T-helper 17 cell (primary cell): ENCODE data around the gene REG4. TPM values are rescaled to one million over a fixed set of nuclear protein-coding genes. Genes with fewer than 3 reads are reported as not detected.

ENCODE experiments used
- ATAC-seq: fragments of 150-1000 bp; cut with Tn5 transposase; 2 replicates; pipeline ENCODE4 v1.10.0; 2021; ENCODE audit warnings: mild to moderate bottlenecking, moderate library complexity
- DNase-seq, 3 donors: peaks; one replicate each; pipeline versions ENCODE4 v3.0.0 to v3.0.0-alpha.2; 2020 to 2021
- H3K9me3 ChIP-seq: one replicate; pipeline ENCODE4 v1.7.0; 2013; ENCODE audit warnings: low read length, mild to moderate bottlenecking; ENCODE audit not compliant: control insufficient read depth, poor library complexity, severe bottlenecking
- H3K27ac Mint-ChIP-seq: one replicate; pipeline ENCODE4 v1.8.0; 2022; ENCODE audit warnings: mild to moderate bottlenecking, moderate library complexity, mixed read lengths
- H3K27me3 Mint-ChIP-seq: one replicate; pipeline ENCODE4 v1.8.0; 2022; ENCODE audit warnings: mixed read lengths
- H3K36me3 Mint-ChIP-seq: one replicate; pipeline ENCODE4 v1.8.0; 2022; ENCODE audit warnings: low read depth, mixed read lengths
- H3K4me1 Mint-ChIP-seq: one replicate; pipeline ENCODE4 v1.8.0; 2022; ENCODE audit warnings: mild to moderate bottlenecking, mixed read lengths
- H3K4me3 Mint-ChIP-seq: one replicate; pipeline ENCODE4 v1.8.0; 2022; ENCODE audit warnings: mild to moderate bottlenecking, moderate library complexity, mixed read lengths
- total RNA-seq, 4 donors: library from RNA in 2 of 4; stranded (reverse) in 2 of 4; gene quantifications; one replicate each; pipeline ENCODE4 v1.2.3 and lab custom pipeline; 2022 to 2026

Gene REG4
- total RNA-seq, 2 donors from 2014 or later = 0.42 TPM; not detected in 1

DNA sequence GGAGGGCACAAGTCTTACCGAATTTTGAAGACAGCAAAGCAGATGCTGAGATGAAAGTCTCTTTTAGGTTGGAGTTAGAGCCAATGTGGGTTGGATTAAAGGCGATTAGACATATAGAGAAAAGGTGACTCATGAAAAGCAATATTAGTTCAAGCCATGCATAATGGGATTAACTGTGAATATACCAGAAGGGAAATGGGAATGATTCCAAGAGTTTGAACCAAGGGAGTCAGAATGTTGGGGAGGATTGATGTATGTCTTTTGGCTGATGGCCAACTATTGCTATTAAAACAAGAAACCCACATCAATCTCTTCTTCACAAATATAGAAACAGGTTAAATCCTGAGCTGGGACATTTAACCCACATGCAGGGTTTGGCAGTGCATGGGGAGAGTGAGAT, 43.8 kb downstream of the REG4 start:
- ATAC-seq (no peak), DNase-seq (no peak)
- H3K9me3 ChIP-seq = no peaks in the 10 kb centered on the region
- H3K27me3 Mint-ChIP-seq = peaks cover 27% of the 10 kb centered on the region
- H3K27ac Mint-ChIP-seq = no peak overlapping the region
- H3K4me1 Mint-ChIP-seq = no peaks in the 10 kb centered on the region
- H3K36me3 Mint-ChIP-seq = no peaks in the 10 kb centered on the region
- no peak overlapping the region for H3K4me3 Mint-ChIP-seq

DNA sequence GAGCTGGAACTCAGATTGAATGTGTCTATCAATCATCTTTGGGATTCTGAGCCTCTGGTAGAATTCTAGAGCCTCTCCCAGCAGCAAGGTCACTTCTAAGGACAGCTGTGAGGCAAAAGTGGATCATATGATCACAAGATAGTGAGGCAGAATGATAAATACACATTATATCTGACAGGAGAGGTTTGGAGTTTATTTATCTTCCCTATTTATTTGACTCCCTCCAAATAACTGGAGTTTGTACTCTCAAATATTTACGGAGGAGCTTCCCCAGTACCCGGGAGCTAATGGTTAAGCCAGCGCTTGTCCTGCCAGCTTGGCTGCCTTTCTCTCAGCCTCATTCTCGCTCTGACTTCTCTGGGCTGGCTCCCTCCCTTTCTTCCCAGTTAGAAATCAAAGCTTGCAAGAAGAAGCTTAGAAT, 44.9 kb downstream of the REG4 start:
- DNase-seq (no peak), ATAC-seq (no peak)
- Mint-ChIP-seq H3K36me3 (no peaks in the 10 kb centered on the region), H3K27me3 (peaks cover 27% of the 10 kb centered on the region), H3K4me3 (no peak overlapping the region), H3K4me1 (no peaks in the 10 kb centered on the region), H3K27ac (no peak overlapping the region)
- no peaks in the 10 kb centered on the region for H3K9me3 ChIP-seq

DNA sequence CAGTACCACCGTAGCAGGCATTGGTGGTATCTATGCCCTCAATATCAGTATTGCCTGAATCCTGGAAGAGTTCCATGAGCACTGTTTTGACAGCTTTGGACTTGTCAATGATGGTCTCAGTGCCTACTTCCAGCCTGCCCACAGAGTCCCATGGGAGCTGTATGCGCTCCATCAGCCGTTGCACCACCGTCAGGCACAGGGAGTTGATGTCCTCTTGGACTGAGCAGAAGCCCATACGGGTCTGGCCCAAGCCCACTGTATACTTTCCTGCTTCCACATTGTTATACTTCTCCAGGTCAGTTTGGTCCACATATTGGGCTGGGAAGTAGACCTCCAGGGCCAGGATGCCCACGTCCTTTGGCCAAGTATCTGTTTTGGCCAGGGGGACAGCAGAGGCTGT, 47.0 kb downstream of the REG4 start:
- H3K4me1 Mint-ChIP-seq = peaks cover 2% of the 10 kb centered on the region
- H3K27ac Mint-ChIP-seq = no peak overlapping the region
- H3K27me3 Mint-ChIP-seq = peaks cover 37% of the 10 kb centered on the region
- H3K4me3 Mint-ChIP-seq = no peak overlapping the region
- H3K36me3 Mint-ChIP-seq = no peaks in the 10 kb centered on the region
- DNase-seq (no peak), ATAC-seq (no peak)
- H3K9me3 ChIP-seq = no peaks in the 10 kb centered on the region

DNA sequence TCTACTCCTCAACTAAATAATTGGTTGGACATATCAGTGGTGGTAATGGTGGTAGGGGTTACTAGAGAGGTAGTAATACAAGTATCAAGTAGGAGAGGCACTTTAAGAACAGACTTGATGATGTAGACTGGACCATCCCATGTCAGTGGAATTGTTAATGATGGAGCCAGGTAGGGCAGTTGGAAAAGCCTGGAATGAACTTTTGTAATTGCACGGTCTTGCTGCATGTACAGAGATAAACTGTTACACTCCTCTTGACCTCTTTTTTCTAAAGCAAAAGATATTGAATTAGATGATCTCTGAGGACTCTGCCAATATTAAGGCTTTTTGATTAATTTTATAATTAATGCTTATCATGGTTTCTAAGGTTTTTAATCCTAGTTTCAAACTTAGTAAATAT, 48.3 kb downstream of the REG4 start:
- no peaks in the 10 kb centered on the region for H3K9me3 ChIP-seq
- Mint-ChIP-seq H3K27me3 (peaks cover 37% of the 10 kb centered on the region), H3K4me3 (no peak overlapping the region), H3K27ac (no peak overlapping the region), H3K36me3 (no peaks in the 10 kb centered on the region), H3K4me1 (peaks cover 2% of the 10 kb centered on the region)
- no peak for ATAC-seq
- no peak for DNase-seq

DNA sequence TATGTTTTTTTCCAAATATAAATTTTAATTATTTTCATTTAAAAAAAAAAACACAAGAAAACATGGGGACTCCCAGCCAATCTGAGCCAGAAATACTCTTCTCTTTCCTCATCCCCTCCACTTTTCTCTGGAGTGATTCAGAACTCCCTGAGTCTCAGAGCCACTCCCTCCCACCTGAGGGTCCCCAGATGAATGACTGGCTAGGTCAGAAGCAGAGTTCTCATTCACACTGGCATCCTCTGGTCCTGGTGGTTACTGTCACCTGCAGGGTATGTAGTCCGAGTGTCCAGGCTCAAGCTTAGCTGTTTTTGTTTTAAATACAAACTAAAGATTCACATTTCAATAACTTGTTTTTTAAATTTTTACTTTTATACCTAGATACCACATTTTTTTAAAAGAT, 48.9 kb downstream of the REG4 start:
- Mint-ChIP-seq H3K4me3 (no peak overlapping the region), H3K4me1 (peaks cover 2% of the 10 kb centered on the region), H3K27ac (no peak overlapping the region), H3K27me3 (peaks cover 38% of the 10 kb centered on the region), H3K36me3 (no peaks in the 10 kb centered on the region)
- no peak for ATAC-seq
- DNase-seq = no peak
- no peaks in the 10 kb centered on the region for H3K9me3 ChIP-seq

DNA sequence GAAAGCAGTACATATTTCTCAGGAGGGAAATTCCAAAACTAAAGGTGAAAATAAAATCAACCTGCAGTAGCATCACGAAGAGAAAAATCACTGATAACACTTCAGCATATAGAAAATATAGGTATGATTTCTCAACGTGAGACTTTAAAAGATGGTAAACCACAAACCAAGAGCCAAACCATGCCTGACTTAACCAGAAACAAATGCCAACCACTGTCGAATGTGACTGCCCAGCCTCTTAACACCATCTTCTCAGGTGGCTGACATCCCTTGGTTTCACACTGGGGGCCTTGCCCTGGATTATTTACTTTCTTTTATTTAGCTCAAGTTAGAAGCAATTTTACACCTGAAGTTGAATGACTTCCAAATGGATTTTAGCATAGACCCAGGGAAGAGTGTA, 52.7 kb downstream of the REG4 start:
- DNase-seq (no peak), ATAC-seq (no peak)
- H3K27me3 Mint-ChIP-seq = peaks cover 40% of the 10 kb centered on the region
- H3K36me3 Mint-ChIP-seq = no peaks in the 10 kb centered on the region
- no peak overlapping the region for H3K4me3 Mint-ChIP-seq
- H3K4me1 Mint-ChIP-seq = peaks cover 4% of the 10 kb centered on the region
- H3K27ac Mint-ChIP-seq = no peak overlapping the region
- no peaks in the 10 kb centered on the region for H3K9me3 ChIP-seq

DNA sequence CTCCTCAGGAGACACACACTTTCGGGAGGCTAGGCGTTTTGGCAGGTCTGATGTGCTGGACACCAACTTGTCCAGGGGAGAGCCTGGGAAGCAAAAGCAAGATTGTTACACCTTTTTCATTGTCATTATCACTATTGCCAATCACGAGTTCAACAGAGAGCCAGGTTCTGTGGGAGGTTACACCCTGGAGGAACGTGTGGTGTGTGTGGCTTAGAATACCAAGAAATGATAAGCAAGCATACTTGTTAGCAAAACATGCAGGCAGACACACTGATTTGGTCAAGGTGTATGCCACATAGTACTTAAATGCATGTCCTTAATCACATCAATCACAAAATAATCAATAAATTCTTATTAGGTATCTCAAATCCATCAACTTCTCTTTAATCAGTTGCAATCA, 58.7 kb downstream of the REG4 start:
- no peak for DNase-seq
- H3K9me3 ChIP-seq = no peaks in the 10 kb centered on the region

DNA sequence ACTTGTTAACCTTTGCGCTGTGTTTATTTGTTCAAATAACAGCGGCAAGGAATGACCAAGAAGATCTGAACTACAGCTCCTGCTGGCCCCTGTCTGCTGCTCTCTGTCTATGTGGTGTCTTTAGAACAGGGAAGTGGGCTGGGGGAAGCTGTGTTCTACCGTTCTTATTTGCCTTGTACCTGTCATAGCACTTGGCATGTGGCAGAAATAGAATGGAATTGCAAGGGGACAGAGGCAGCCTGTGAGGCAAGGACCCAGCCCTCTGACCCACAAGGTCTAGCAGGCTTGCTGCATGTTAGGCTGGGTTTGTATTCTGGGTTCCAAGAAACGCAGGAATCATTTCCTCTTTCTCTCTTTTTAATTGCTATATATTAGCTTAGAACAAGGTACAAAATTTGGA, 63.2 kb downstream of the REG4 start:
- ATAC-seq = no peak
- Mint-ChIP-seq H3K4me3 (no peak overlapping the region), H3K27me3 (peaks cover 35% of the 10 kb centered on the region), H3K36me3 (no peaks in the 10 kb centered on the region), H3K4me1 (peaks cover 8% of the 10 kb centered on the region), H3K27ac (no peak overlapping the region)
- H3K9me3 ChIP-seq = no peaks in the 10 kb centered on the region
- DNase-seq = no peak

More for the DNA sequence above, 58.7 kb downstream of the REG4 start:
- peaks cover 50% of the 10 kb centered on the region for H3K27me3 Mint-ChIP-seq
- no peak overlapping the region for H3K27ac Mint-ChIP-seq
- H3K4me3 Mint-ChIP-seq = no peak overlapping the region
- no peaks in the 10 kb centered on the region for H3K36me3 Mint-ChIP-seq
- ATAC-seq = no peak
- H3K4me1 Mint-ChIP-seq = peaks cover 2% of the 10 kb centered on the region

DNA sequence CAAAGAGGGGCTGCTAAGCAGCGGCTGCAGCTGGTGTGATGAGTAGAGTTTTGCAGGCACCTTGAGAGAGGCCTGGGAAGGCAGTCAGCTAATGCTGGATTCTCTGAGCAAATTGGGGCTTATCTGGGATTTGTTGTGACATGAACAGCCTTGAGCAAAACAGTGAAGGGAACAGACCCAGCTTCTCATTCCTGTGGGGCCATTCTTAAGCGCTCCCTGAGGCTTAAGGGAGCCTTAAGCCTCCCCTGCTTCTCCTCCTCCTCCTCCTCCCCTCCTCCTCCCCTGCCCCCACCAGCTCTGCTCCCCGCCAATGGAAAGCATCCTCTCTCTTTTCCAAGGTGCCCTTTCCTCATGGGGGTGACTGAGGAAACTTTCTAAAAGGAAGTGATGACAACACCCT, 63.8 kb downstream of the REG4 start:
- Mint-ChIP-seq H3K4me3 (no peak overlapping the region), H3K4me1 (peaks cover 8% of the 10 kb centered on the region), H3K36me3 (no peaks in the 10 kb centered on the region), H3K27ac (no peak overlapping the region), H3K27me3 (peaks cover 32% of the 10 kb centered on the region)
- no peaks in the 10 kb centered on the region for H3K9me3 ChIP-seq
- DNase-seq = no peak
- ATAC-seq = no peak

DNA sequence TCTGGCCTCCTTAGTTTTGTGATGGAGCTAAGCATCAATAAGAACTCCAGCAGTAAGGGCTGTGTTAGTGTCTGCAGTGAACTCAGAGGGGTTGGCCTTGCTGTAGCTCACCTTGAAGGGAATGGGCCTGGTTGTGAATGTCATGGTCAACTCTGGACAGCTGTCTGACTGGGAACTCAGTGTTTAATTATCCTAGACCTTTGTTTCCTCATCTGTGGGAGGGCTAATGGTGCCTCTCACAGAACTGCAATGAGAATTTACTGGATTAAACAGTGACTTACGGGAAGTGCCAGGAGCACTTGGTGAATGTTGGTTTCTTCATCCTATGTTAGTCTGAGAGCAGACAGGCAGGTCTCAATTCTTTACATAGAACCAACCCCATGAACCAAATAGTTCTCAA, 66.2 kb downstream of the REG4 start:
- no peak overlapping the region for H3K4me3 Mint-ChIP-seq
- DNase-seq (no peak), ATAC-seq (no peak)
- no peak overlapping the region for H3K27ac Mint-ChIP-seq
- H3K4me1 Mint-ChIP-seq = peaks cover 8% of the 10 kb centered on the region
- peaks cover 25% of the 10 kb centered on the region for H3K27me3 Mint-ChIP-seq
- no peaks in the 10 kb centered on the region for H3K36me3 Mint-ChIP-seq
- no peaks in the 10 kb centered on the region for H3K9me3 ChIP-seq

DNA sequence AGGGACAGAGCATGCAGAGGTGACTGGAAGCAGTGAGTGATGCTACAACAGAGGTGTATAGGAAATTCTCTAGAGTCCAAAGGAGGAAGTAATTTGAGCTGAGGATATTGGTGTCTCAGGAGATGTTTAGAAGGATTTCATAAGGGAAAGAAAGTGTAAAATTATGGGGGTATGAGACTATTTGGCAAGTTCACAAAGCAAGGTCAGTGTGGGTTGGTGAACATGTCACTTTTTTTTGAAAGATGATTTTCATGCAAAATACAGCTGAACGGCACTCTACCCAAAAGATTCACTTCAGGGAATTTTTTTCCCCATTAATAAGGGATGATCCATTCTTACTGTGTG, 66.7 kb downstream of the REG4 start:
- Mint-ChIP-seq H3K4me3 (no peak overlapping the region), H3K4me1 (peaks cover 8% of the 10 kb centered on the region), H3K27ac (no peak overlapping the region), H3K36me3 (no peaks in the 10 kb centered on the region), H3K27me3 (peaks cover 20% of the 10 kb centered on the region)
- H3K9me3 ChIP-seq = no peaks in the 10 kb centered on the region
- no peak for ATAC-seq
- DNase-seq = no peak

Other genes starting within 250 kb of the REG4 start
- gene ZNF697, start 163.2 kb downstream of the REG4 start, total RNA-seq = under 1 TPM in 1 of 2 donors, not detected in 1; 0.15 TPM
- 1 to 10 TPM; 1.2 to 2.5 TPM for gene PHGDH, start 99.5 kb downstream of the REG4 start, total RNA-seq
- gene HMGCS2, start 42.6 kb downstream of the REG4 start, total RNA-seq = not detected
- not detected for gene ADAM30, start 85.1 kb upstream of the REG4 start, total RNA-seq